ENCODE results near the gene ALDH1B1.

The ALDH1B1 gene

GRCh38 chr9:38352530-38353328 lies 39.8 kb upstream of the ALDH1B1 start:
- Histone ChIP-seq H3K79me2 (ENCODE audit: insufficient read depth, low read length) (no peaks in the 10 kb centered on the region), H3K27ac (ENCODE audit: low read depth, low read length) (no peak overlapping the region), H3F3A (ENCODE audit: insufficient read depth) (no peaks in the 10 kb centered on the region), H3K9ac (ENCODE audit: low read length) (no peak overlapping the region), H3K36me3 (ENCODE audit: low read length) (no peaks in the 10 kb centered on the region), H4K20me1 (ENCODE audit: low read depth, low read length) (no peaks in the 10 kb centered on the region), H2AFZ (ENCODE audit: low read depth, low read length, severe bottlenecking) (no peak overlapping the region), H3K4me3 (ENCODE audit: insufficient read depth, low read length, poor library complexity, severe bottlenecking) (no peak overlapping the region), H3K27me3 (ENCODE audit: low read length) (no peaks in the 10 kb centered on the region), H3K4me2 (ENCODE audit: low read depth, low read length, poor library complexity, severe bottlenecking) (no peak overlapping the region), H3K9me3 (ENCODE audit: insufficient read depth, low read length) (no peaks in the 10 kb centered on the region), H3K9me2 (replicated peaks; ENCODE audit: insufficient read depth, low read length) (no peaks in the 10 kb centered on the region)
- TF ChIP-seq EZH2phosphoT487 (conservative IDR thresholded peaks at IDR 0.05; ENCODE audit: low read length) (no peak), CTCF (IDR thresholded peaks at IDR 0.05; ENCODE audit: insufficient read depth, low read length, poor library complexity, severe bottlenecking) (no peak)

- H3K4me3 ChIP-seq (ENCODE audit: insufficient read depth, low read length, poor library complexity, severe bottlenecking) = no peak overlapping the region
- no peaks in the 10 kb centered on the region for H3K79me2 ChIP-seq (ENCODE audit: insufficient read depth, low read length)
- H3K36me3 ChIP-seq (ENCODE audit: low read length) = no peaks in the 10 kb centered on the region
- H3K4me2 ChIP-seq (ENCODE audit: low read depth, low read length, poor library complexity, severe bottlenecking) = no peak overlapping the region
- H3K9me3 ChIP-seq (ENCODE audit: insufficient read depth, low read length) = no peaks in the 10 kb centered on the region
- no peak overlapping the region for H2AFZ ChIP-seq (ENCODE audit: low read depth, low read length, severe bottlenecking)
- TF ChIP-seq EZH2phosphoT487 (conservative IDR thresholded peaks at IDR 0.05; ENCODE audit: low read length) (no peak), CTCF (IDR thresholded peaks at IDR 0.05; ENCODE audit: insufficient read depth, low read length, poor library complexity, severe bottlenecking) (no peak)
- no peaks in the 10 kb centered on the region for H3F3A ChIP-seq (ENCODE audit: insufficient read depth)
- no peaks in the 10 kb centered on the region for H4K20me1 ChIP-seq (ENCODE audit: low read depth, low read length)
- no peaks in the 10 kb centered on the region for H3K27me3 ChIP-seq (ENCODE audit: low read length)
- no peak overlapping the region for H3K9ac ChIP-seq (ENCODE audit: low read length)
- no peak overlapping the region for H3K27ac ChIP-seq (ENCODE audit: low read depth, low read length)
- no peaks in the 10 kb centered on the region for H3K9me2 ChIP-seq (replicated peaks; ENCODE audit: insufficient read depth, low read length)
These were observed 37.4 kb upstream of the ALDH1B1 start for GRCh38 chr9:38355115-38355514.

GRCh38 chr9:38355517-38356120 lies 36.9 kb upstream of the ALDH1B1 start:
- Histone ChIP-seq H3K4me2 (ENCODE audit: low read depth, low read length, poor library complexity, severe bottlenecking) (no peak overlapping the region), H3K36me3 (ENCODE audit: low read length) (no peaks in the 10 kb centered on the region), H3K27ac (ENCODE audit: low read depth, low read length) (no peak overlapping the region), H2AFZ (ENCODE audit: low read depth, low read length, severe bottlenecking) (no peak overlapping the region), H3K9ac (ENCODE audit: low read length) (no peak overlapping the region), H3K9me2 (replicated peaks; ENCODE audit: insufficient read depth, low read length) (no peaks in the 10 kb centered on the region), H3K27me3 (ENCODE audit: low read length) (no peaks in the 10 kb centered on the region), H3K9me3 (ENCODE audit: insufficient read depth, low read length) (no peaks in the 10 kb centered on the region), H3K4me3 (ENCODE audit: insufficient read depth, low read length, poor library complexity, severe bottlenecking) (no peak overlapping the region), H4K20me1 (ENCODE audit: low read depth, low read length) (no peaks in the 10 kb centered on the region), H3K79me2 (ENCODE audit: insufficient read depth, low read length) (no peaks in the 10 kb centered on the region), H3F3A (ENCODE audit: insufficient read depth) (no peaks in the 10 kb centered on the region)
- TF ChIP-seq CTCF (IDR thresholded peaks at IDR 0.05; ENCODE audit: insufficient read depth, low read length, poor library complexity, severe bottlenecking) = no peak
- TF ChIP-seq EZH2phosphoT487 (conservative IDR thresholded peaks at IDR 0.05; ENCODE audit: low read length) = no peak

All from SU-DHL-6 (cell line).